Stimulated activated CD4-positive, alpha-beta T cell treated with anti-CD3 and anti-CD28 coated beads, TNF-alpha, amount 100 ng/mL, for 48 hours (primary cell): ENCODE measurements around the gene ZBTB42.

Source experiments
- DNase-seq, 3 donors: peaks; one replicate each; pipeline ENCODE4 v3.0.0-alpha.2; 2020; ENCODE audit warnings: low read depth in 3 of 3

ZBTB42 gene

DNA sequence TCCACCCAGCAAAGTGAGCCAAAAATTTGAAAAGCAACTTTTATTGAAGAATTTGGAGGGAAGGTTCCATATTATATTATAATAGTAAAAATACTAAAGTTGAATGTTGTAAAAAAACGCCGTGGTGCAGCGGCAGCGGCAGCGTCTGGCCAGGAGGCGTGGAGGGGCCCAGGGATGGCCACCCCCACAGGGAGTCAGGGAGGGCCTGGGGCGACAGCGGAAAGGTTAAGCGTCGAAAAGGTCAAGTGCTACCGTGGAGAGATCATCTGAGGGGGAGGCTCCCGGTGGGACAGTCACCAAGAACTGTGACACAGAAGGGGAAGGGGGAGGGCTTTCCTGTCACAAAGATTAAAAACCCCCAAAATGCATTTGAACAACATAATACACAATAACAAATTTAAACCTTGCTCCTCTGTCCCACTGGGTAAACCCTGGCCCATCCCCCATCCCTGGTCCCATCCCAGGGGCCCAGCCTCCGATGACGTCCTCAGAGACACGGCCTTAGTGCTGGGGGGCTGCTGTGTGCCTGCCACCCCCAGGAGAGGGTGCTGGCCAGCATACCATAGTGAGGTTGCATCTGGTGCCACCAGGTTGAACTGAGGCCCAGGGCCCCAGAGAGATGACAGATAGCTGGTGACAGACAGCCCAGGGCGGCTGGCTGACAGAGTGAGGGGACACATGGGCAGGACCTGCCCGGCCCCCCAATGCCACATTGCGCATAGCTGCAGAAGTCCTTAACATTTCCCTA, 31.4 kb upstream of the ZBTB42 start:
- no peak for DNase-seq

- DNase-seq, result no peak
These were observed 30.8 kb upstream of the ZBTB42 start for GRCh38 chr14:104770072-104770579.

DNA sequence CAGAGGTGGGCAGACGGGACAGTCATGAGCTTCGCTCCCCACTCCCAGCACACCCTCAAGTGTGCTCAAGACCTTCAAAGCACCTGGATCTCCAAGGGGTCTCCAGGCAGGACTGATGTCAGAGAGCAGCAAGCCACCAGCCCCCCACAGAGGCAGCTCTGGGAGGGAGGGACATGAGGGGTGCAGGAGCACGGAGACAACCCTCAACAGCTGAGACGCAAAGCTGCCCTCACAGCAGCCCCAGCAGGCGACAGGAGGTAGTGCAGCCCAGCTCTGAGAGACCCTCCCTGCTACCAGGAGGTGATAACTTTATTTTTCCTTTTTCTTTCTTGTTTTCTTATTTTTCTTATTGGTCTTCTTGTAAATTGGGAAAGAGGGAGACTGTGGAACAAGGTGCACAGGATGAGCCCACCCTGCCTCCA, 30.0 kb upstream of the ZBTB42 start:
- DNase-seq, result no peak

GRCh38 chr14:104771374-104771773, 29.5 kb upstream of the ZBTB42 start:
- no peak for DNase-seq

DNA sequence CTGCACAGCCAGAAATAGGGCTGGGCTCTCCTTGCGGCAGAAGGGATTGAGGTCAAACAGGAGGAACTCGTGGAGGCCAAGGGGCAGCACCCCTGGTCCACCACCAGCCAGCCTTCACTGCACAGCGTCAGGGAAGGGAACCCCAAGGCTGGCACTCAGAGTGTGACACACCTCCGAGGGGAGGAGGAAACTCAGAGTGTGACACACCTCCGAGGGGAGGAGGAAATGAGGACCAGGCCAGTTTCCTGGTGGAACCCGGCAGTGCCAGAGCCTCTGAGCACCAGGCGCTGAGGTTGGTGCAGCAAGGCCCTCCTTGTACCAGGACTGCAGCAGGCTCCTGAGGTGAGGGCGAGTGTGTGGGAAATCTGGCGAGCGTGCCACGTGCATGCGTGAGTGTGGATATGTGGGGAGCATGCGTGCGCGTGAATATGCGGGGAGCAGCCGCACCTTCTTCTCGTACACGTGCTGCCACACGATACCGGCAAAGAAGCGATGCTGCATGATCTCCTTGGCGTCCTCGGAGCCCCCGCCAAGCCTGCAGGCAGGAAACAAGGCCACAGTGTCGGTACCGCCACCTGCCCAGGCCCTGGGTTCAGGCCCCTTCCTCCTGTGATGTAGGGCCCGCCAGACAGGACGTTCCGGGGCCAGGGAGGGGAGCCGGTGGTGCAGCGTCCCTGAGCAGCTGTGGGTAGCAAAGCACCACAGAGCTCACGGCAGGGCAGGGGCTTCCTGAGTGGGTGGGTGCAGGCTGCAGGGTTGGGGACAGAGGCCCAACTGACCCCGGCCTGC, 28.8 kb upstream of the ZBTB42 start:
- DNase-seq, result no peak

- no peak for DNase-seq
These were observed 28.0 kb upstream of the ZBTB42 start for GRCh38 chr14:104772707-104773504.

- no peak for DNase-seq
These were observed 27.1 kb upstream of the ZBTB42 start for GRCh38 chr14:104773505-104774452.

GRCh38 chr14:104774453-104775072, 26.3 kb upstream of the ZBTB42 start:
- DNase-seq, result no peak

- DNase-seq, result no peak
These were observed 25.8 kb upstream of the ZBTB42 start for GRCh38 chr14:104775073-104775489.

- DNase-seq, result no peak
These were observed 24.4 kb upstream of the ZBTB42 start for GRCh38 chr14:104776481-104776880.

GRCh38 chr14:104776961-104777807, 23.7 kb upstream of the ZBTB42 start:
- no peak for DNase-seq

DNA sequence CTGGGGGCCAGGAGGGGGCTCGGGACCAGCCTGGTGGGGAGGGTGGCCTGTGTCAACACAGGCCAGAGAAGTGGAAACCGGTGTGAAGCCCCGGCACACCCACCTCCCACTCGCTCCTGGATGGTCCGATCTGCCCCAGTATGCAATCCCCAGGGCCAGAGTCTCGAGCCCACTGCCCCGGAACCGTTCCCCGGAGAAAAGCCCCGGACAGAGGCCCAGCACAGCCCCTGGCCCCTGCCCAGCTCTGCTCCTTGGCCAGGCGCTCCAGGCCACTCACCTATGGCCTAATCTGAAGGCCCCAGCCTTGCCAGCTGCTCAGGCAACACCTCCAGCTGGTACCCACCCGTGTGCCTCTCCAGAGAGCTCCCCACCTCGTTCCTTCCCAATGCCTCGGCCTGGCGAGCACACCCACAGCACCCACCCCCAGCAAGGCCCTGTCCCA, 23.1 kb upstream of the ZBTB42 start:
- no peak for DNase-seq

DNA sequence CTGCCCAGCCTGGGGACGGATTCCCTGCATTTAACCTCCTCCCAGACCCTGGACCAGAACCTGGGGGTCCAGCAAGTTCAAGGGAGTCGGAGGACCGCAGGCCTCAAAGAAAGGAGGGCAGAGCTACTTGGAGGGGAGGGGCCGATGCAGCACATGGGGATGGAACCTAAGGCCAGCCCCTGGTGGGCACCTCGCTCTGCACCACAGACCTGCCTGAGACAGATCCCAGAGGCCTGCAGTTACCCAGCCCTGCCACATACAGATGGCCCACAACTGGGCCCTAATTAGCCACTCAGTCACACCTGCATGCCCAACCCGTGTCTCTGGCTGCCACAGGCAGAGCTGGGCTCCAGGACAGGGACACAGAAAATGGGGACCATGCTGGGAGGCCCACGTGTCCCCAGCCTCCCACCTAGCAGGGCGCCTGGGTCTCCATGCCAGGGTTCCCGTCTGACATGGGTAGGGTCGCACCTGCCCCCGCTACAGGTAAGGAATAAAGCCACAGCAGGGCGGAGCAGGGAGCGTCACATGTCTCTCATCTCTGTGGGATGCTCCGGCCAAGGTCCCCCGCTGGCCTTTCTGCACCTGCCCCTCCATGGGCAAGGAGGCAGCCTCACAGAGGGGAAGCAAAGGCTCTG, 22.1 kb upstream of the ZBTB42 start:
- no peak for DNase-seq

DNA sequence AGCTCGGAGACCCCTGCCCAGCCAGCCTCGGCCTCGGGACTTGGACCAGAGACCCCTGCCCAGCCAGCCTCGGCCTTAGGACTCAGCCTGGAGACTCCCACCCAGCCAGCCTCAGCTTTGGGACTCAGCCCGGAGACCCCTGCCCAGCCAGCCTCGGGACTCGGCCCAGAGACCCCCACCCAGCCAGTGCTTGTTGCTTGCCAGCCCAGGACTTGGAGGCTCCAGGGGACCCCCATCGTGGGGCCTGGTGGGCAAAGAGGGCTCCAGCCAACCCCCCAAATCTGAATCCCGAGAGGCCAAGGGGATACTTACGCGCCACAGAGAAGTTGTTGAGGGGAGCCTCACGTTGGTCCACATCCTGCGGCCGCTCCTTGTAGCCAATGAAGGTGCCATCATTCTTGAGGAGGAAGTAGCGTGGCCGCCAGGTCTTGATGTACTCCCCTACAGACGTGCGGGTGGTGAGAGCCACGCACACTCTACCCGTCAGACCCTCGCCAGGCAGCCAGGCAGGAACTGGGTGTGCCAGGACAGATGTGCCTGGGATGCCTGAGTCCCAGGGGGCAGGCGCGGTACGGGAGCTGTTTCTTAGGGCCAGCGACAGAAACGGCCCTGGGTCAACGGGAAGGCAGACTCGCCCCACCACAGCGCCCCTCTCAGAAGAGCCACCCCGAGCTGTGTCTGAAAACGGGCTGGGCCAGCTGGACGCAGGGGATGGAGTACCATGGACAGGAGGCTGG, 21.0 kb upstream of the ZBTB42 start:
- no peak for DNase-seq

DNA sequence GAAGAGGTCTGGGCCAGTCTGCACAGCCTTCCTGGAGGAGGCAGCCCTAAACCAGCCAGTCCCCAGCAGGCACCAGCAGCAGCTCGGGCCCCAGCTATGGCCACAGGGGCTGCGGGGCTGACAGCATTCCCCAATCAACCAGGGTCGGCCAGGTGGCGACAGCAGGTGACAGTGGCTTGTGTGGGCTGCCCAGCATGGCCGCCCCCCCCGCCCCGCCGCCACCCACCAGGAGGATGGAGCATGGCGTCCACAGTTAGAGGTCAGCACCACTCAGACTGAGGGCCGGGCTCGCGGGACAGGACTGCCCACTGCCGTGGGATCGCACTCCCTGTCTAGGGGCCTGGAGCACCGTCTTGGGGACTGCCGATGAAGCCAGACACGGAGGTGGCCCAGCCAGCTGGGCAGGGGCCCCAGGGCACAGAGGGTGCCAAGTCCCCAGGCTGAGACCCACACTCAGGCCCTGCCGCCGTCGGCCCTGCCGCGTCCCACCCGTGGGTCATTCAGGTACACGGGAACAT, 20.3 kb upstream of the ZBTB42 start:
- no peak for DNase-seq

GRCh38 chr14:104781271-104782077, 19.4 kb upstream of the ZBTB42 start:
- DNase-seq, result no peak

GRCh38 chr14:104782086-104782807, 18.7 kb upstream of the ZBTB42 start:
- DNase-seq, result no peak
